Measurements from ENCODE around the gene GFRA1.
A peak's percentile ranks its signal among the peaks of the same experiment; 100 is the strongest.

GFRA1 gene

DNA sequence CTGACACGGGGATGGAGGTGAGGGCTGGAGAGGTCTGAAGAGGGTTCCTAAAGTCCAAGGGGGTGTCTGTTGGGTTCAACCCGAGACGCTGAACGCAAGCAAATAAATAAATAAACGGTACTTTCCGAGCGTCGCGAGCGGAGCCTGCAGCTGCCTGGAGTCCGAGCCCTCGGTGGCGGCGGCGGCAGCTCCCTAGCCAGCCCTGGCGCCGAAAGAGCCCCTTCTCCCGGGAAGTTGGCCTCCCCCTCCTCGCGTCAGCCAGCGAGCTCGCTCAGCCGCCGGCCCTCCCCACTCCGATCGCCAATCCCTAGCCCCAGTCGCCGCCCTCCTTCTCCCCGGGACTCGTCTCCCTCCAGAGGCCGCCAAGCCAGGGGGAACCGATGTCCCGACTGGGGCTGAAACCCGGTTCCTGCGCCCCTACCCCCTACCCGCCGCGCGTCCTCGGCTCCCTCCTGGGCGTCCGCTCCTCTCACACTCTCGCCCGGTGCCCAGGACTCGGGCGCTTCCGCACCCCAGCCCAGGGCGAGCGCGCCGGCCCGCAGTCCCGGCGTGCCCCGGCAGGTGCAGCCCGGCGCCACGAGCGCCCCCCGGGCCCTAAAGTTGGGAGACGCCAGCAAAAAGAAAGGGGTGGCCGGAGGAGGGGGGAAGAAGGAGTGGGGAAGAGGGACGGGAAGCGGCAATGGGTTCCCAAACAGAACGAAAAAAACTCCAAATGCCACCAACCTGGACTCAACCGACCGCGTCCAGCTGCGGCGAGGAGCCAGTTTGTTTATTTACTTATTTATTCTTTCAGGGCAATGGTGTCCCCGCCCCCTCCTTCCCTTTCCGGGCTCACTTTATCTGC lies at the start of gene GFRA1:
Gene GFRA1, minus strand, starts transcription at position 767 of the 844 bp plus-strand sequence. CDS start 1,177 bp downstream, outside the sequence.
- Histone ChIP-seq H3K9me3 (ENCODE audit: control insufficient read depth in 2 of 2, low read length in 2 of 2) (no peaks in the 10 kb centered on the region), H3K9ac (ENCODE audit: low read depth in 1 of 2, low read length in 2 of 2) (peak within 1 kb of the TSS in 1 of 2 donors; percentile 8), H3K27ac (ENCODE audit: low read depth in 2 of 2, low read length in 2 of 2) (peak within 1 kb of the TSS in 1 of 2 donors; percentile 53), H3K36me3 (ENCODE audit: control insufficient read depth in 2 of 2, insufficient read depth in 2 of 2, low read length in 2 of 2) (no peaks in the 10 kb centered on the region), H3K4me1 (ENCODE audit: control insufficient read depth in 2 of 2, insufficient read depth in 2 of 2, low read length in 2 of 2) (no peaks in the 10 kb centered on the region), H3K27me3 (ENCODE audit: control insufficient read depth in 2 of 2, insufficient read depth in 2 of 2, low read length in 2 of 2) (peaks cover 14 to 28% of the 10 kb centered on the region in 2 donors), H3K4me3 (ENCODE audit: low read length in 2 of 2) (peak within 1 kb of the TSS; percentile 28 to 55)

- H3K27ac ChIP-seq (ENCODE audit: low read depth in 2 of 2, low read length in 2 of 2): no peak overlapping the region
- no peak overlapping the region for H3K9ac ChIP-seq (ENCODE audit: low read depth in 1 of 2, low read length in 2 of 2)
- H3K4me1 ChIP-seq (ENCODE audit: control insufficient read depth in 2 of 2, insufficient read depth in 2 of 2, low read length in 2 of 2): no peaks in the 10 kb centered on the region
- H3K4me3 ChIP-seq (ENCODE audit: low read length in 2 of 2): no peak overlapping the region
- H3K27me3 ChIP-seq (ENCODE audit: control insufficient read depth in 2 of 2, insufficient read depth in 2 of 2, low read length in 2 of 2): no peaks in the 10 kb centered on the region
- no peaks in the 10 kb centered on the region for H3K36me3 ChIP-seq (ENCODE audit: control insufficient read depth in 2 of 2, insufficient read depth in 2 of 2, low read length in 2 of 2)
- no peaks in the 10 kb centered on the region for H3K9me3 ChIP-seq (ENCODE audit: control insufficient read depth in 2 of 2, low read length in 2 of 2)
These were observed 43.5 kb upstream of the GFRA1 start for GRCh38 chr10:116316503-116316902.

- no peaks in the 10 kb centered on the region for H3K27me3 ChIP-seq (ENCODE audit: control insufficient read depth in 2 of 2, insufficient read depth in 2 of 2, low read length in 2 of 2)
- no peak overlapping the region for H3K27ac ChIP-seq (ENCODE audit: low read depth in 2 of 2, low read length in 2 of 2)
- H3K9ac ChIP-seq (ENCODE audit: low read depth in 1 of 2, low read length in 2 of 2): no peak overlapping the region
- no peak overlapping the region for H3K4me3 ChIP-seq (ENCODE audit: low read length in 2 of 2)
- no peaks in the 10 kb centered on the region for H3K4me1 ChIP-seq (ENCODE audit: control insufficient read depth in 2 of 2, insufficient read depth in 2 of 2, low read length in 2 of 2)
- H3K36me3 ChIP-seq (ENCODE audit: control insufficient read depth in 2 of 2, insufficient read depth in 2 of 2, low read length in 2 of 2): no peaks in the 10 kb centered on the region
- H3K9me3 ChIP-seq (ENCODE audit: control insufficient read depth in 2 of 2, low read length in 2 of 2): no peaks in the 10 kb centered on the region
These were observed 39.5 kb upstream of the GFRA1 start for GRCh38 chr10:116312548-116312947.

DNA sequence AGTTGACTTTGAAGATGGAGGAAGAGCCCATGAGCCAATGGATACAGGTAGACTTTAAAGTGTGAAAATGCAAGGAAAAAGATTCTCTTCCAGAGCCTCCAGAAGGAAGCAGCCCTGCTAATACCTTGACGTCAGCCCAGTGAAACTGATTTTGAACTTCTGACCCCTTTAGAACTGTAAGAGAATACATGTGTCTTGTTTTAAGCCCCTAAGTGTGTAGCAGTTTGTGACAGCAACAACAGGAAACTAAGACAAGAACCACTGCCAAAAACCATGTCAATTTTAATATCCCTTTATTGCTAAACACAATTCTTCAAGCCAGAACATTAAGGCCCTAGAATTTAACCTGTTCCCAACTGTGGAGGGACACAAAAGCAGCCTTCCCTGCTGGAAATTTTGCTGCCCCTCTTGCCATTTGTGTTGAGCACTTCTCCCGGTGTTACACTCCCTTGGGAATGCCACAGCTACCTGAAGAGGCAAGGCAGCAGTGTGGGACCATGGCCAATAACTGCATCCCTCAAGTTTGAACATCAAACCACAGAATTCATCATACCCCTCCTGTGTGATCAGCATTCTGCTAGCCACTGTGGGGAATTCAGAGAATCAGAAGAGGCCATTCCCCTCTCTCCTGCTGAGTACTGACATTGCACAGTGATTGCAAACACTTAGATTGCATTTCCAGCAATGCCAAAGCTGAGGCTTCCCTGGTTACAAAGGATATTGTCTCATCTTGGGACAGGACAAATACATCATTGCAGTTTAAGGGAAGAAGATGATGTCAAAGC lies 38.9 kb upstream of the GFRA1 start:
- no peak overlapping the region for H3K27ac ChIP-seq (ENCODE audit: low read depth in 2 of 2, low read length in 2 of 2)
- no peak overlapping the region for H3K9ac ChIP-seq (ENCODE audit: low read depth in 1 of 2, low read length in 2 of 2)
- no peaks in the 10 kb centered on the region for H3K36me3 ChIP-seq (ENCODE audit: control insufficient read depth in 2 of 2, insufficient read depth in 2 of 2, low read length in 2 of 2)
- H3K4me1 ChIP-seq (ENCODE audit: control insufficient read depth in 2 of 2, insufficient read depth in 2 of 2, low read length in 2 of 2): no peaks in the 10 kb centered on the region
- no peak overlapping the region for H3K4me3 ChIP-seq (ENCODE audit: low read length in 2 of 2)
- H3K27me3 ChIP-seq (ENCODE audit: control insufficient read depth in 2 of 2, insufficient read depth in 2 of 2, low read length in 2 of 2): no peaks in the 10 kb centered on the region
- H3K9me3 ChIP-seq (ENCODE audit: control insufficient read depth in 2 of 2, low read length in 2 of 2): no peaks in the 10 kb centered on the region

- no peak overlapping the region for H3K27ac ChIP-seq (ENCODE audit: low read depth in 2 of 2, low read length in 2 of 2)
- no peaks in the 10 kb centered on the region for H3K36me3 ChIP-seq (ENCODE audit: control insufficient read depth in 2 of 2, insufficient read depth in 2 of 2, low read length in 2 of 2)
- H3K27me3 ChIP-seq (ENCODE audit: control insufficient read depth in 2 of 2, insufficient read depth in 2 of 2, low read length in 2 of 2): no peaks in the 10 kb centered on the region
- no peaks in the 10 kb centered on the region for H3K4me1 ChIP-seq (ENCODE audit: control insufficient read depth in 2 of 2, insufficient read depth in 2 of 2, low read length in 2 of 2)
- H3K9me3 ChIP-seq (ENCODE audit: control insufficient read depth in 2 of 2, low read length in 2 of 2): no peaks in the 10 kb centered on the region
- no peak overlapping the region for H3K9ac ChIP-seq (ENCODE audit: low read depth in 1 of 2, low read length in 2 of 2)
- H3K4me3 ChIP-seq (ENCODE audit: low read length in 2 of 2): no peak overlapping the region
These were observed 38.0 kb upstream of the GFRA1 start for GRCh38 chr10:116311016-116311415.

DNA sequence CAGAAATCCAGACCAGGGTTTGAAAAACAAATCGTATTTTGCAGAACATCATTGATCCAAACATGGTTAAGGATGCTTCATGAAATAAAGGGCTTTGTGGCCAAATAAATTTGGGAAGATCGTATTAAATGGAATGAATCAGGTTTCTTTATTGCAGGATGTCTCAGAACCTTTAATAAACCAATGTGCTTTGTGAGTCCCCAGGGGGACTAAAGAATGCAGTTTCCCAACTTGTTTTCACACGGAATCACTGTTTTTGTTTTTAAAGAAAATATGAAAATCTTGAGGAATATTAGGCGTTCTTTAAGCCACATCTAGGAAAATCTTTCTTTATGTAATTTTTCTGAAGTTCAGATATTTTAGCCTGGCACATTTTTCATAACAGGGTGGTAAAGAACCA lies 34.4 kb upstream of the GFRA1 start:
- Histone ChIP-seq H3K27me3 (ENCODE audit: control insufficient read depth in 2 of 2, insufficient read depth in 2 of 2, low read length in 2 of 2) (no peaks in the 10 kb centered on the region), H3K4me3 (ENCODE audit: low read length in 2 of 2) (no peak overlapping the region), H3K36me3 (ENCODE audit: control insufficient read depth in 2 of 2, insufficient read depth in 2 of 2, low read length in 2 of 2) (no peaks in the 10 kb centered on the region), H3K9ac (ENCODE audit: low read depth in 1 of 2, low read length in 2 of 2) (no peak overlapping the region), H3K27ac (ENCODE audit: low read depth in 2 of 2, low read length in 2 of 2) (no peak overlapping the region), H3K9me3 (ENCODE audit: control insufficient read depth in 2 of 2, low read length in 2 of 2) (no peaks in the 10 kb centered on the region), H3K4me1 (ENCODE audit: control insufficient read depth in 2 of 2, insufficient read depth in 2 of 2, low read length in 2 of 2) (no peaks in the 10 kb centered on the region)

- H3K4me3 ChIP-seq (ENCODE audit: low read length in 2 of 2): no peak overlapping the region
- H3K27me3 ChIP-seq (ENCODE audit: control insufficient read depth in 2 of 2, insufficient read depth in 2 of 2, low read length in 2 of 2): no peaks in the 10 kb centered on the region
These were observed 33.8 kb upstream of the GFRA1 start for GRCh38 chr10:116306847-116307246.

DNA sequence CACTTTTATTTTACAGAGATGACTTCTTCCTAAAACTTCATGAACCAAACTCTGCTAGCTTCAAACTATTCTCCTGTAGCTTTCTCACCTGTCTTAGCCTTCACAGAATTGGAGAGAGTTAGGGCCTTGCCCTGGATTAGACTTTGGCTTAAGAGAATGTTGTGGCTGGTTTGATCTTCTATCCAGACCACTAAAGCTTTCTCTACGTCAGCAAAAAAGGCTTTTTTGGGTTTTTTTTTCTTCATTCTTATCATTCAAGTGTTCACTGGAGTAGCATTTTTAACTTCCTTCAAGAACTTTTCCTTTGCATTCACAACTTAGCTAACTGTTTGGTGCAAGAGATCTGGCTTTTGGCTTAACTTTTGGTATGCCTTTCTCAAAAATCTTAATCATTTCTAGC lies 31.9 kb upstream of the GFRA1 start:
- H3K9ac ChIP-seq (ENCODE audit: low read depth in 1 of 2, low read length in 2 of 2): no peak overlapping the region
- H3K27me3 ChIP-seq (ENCODE audit: control insufficient read depth in 2 of 2, insufficient read depth in 2 of 2, low read length in 2 of 2): no peaks in the 10 kb centered on the region
- no peaks in the 10 kb centered on the region for H3K9me3 ChIP-seq (ENCODE audit: control insufficient read depth in 2 of 2, low read length in 2 of 2)
- no peak overlapping the region for H3K27ac ChIP-seq (ENCODE audit: low read depth in 2 of 2, low read length in 2 of 2)
- no peaks in the 10 kb centered on the region for H3K36me3 ChIP-seq (ENCODE audit: control insufficient read depth in 2 of 2, insufficient read depth in 2 of 2, low read length in 2 of 2)
- H3K4me1 ChIP-seq (ENCODE audit: control insufficient read depth in 2 of 2, insufficient read depth in 2 of 2, low read length in 2 of 2): no peaks in the 10 kb centered on the region
- H3K4me3 ChIP-seq (ENCODE audit: low read length in 2 of 2): no peak overlapping the region

More at GRCh38 chr10:116306847-116307246, 33.8 kb upstream of the GFRA1 start:
- Histone ChIP-seq H3K9me3 (ENCODE audit: control insufficient read depth in 2 of 2, low read length in 2 of 2) (no peaks in the 10 kb centered on the region), H3K9ac (ENCODE audit: low read depth in 1 of 2, low read length in 2 of 2) (no peak overlapping the region), H3K4me1 (ENCODE audit: control insufficient read depth in 2 of 2, insufficient read depth in 2 of 2, low read length in 2 of 2) (no peaks in the 10 kb centered on the region), H3K27ac (ENCODE audit: low read depth in 2 of 2, low read length in 2 of 2) (no peak overlapping the region), H3K36me3 (ENCODE audit: control insufficient read depth in 2 of 2, insufficient read depth in 2 of 2, low read length in 2 of 2) (no peaks in the 10 kb centered on the region)

DNA sequence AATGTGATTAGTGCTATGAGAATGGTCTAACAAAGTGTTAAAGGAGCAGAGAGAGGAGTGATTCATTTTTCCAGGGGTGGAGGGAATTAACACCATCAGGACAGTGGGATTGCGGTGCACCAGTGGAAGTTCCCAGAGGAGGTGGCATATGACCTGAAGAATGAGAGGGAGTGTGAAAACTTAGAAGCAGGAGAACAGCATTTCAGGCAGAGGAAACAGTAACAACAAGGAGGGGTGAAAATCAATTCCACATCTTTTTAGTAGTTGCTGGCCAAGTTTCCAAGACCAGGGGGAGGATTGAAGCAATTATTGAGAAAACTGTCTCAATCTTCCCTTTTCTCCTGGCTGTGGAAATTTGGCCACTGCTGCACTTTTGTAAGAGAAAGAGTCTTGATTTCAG lies 27.5 kb upstream of the GFRA1 start:
- H3K9me3 ChIP-seq (ENCODE audit: control insufficient read depth in 2 of 2, low read length in 2 of 2): no peaks in the 10 kb centered on the region
- H3K4me1 ChIP-seq (ENCODE audit: control insufficient read depth in 2 of 2, insufficient read depth in 2 of 2, low read length in 2 of 2): no peaks in the 10 kb centered on the region
- H3K27me3 ChIP-seq (ENCODE audit: control insufficient read depth in 2 of 2, insufficient read depth in 2 of 2, low read length in 2 of 2): no peaks in the 10 kb centered on the region
- H3K27ac ChIP-seq (ENCODE audit: low read depth in 2 of 2, low read length in 2 of 2): no peak overlapping the region
- H3K9ac ChIP-seq (ENCODE audit: low read depth in 1 of 2, low read length in 2 of 2): no peak overlapping the region
- H3K36me3 ChIP-seq (ENCODE audit: control insufficient read depth in 2 of 2, insufficient read depth in 2 of 2, low read length in 2 of 2): no peaks in the 10 kb centered on the region
- H3K4me3 ChIP-seq (ENCODE audit: low read length in 2 of 2): no peak overlapping the region

DNA sequence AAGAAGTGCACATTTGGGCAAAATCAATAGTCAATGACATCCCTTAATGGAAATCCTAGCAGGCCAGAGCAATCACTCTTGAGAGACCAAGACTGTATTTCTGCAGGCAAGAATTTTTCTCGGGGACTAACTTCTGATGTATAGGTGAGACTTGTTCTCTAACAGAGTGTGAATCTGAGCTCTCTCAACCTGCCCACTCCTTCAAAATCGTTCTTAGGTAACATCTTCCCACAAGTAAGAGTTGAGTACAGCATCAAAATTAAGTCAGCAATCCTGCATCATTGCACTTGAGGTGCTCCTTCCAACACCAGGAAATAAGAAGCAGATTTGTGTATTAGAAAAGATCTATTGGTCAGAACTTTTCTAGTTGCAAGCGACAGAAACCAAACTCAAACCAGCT lies 25.6 kb upstream of the GFRA1 start:
- Histone ChIP-seq H3K9ac (ENCODE audit: low read depth in 1 of 2, low read length in 2 of 2) (no peak overlapping the region), H3K36me3 (ENCODE audit: control insufficient read depth in 2 of 2, insufficient read depth in 2 of 2, low read length in 2 of 2) (no peaks in the 10 kb centered on the region), H3K4me3 (ENCODE audit: low read length in 2 of 2) (no peak overlapping the region), H3K27me3 (ENCODE audit: control insufficient read depth in 2 of 2, insufficient read depth in 2 of 2, low read length in 2 of 2) (no peaks in the 10 kb centered on the region), H3K27ac (ENCODE audit: low read depth in 2 of 2, low read length in 2 of 2) (no peak overlapping the region), H3K4me1 (ENCODE audit: control insufficient read depth in 2 of 2, insufficient read depth in 2 of 2, low read length in 2 of 2) (no peaks in the 10 kb centered on the region), H3K9me3 (ENCODE audit: control insufficient read depth in 2 of 2, low read length in 2 of 2) (no peaks in the 10 kb centered on the region)
